Skin of body (tissue), 2 donors: ENCODE measurements around the gene SLC6A3. TPM values are rescaled to one million over a fixed set of nuclear protein-coding genes. Genes with fewer than 3 reads are reported as not detected.
"Not testable (repeated sequence)": the region's sequence is repeated elsewhere in the genome, so short reads cannot be mapped to it uniquely, and the experiment has no call there.

Experiments
- DNase-seq: peaks from one replicate; lab custom pipeline; 2025; lab: John Stamatoyannopoulos, UW
- total RNA-seq: library from RNA; depleted of rRNA; stranded (reverse); fragments of >200 nt; gene quantifications from one replicate; pipeline ENCODE4 v1.2.3, GENCODE V29; 2014

Gene SLC6A3
- total RNA-seq, 1 donor from 2014 or later, result not detected

- no peak for DNase-seq
Measured at GRCh38 chr5:1478271-1479035, 33.2 kb upstream of the SLC6A3 start.

DNA sequence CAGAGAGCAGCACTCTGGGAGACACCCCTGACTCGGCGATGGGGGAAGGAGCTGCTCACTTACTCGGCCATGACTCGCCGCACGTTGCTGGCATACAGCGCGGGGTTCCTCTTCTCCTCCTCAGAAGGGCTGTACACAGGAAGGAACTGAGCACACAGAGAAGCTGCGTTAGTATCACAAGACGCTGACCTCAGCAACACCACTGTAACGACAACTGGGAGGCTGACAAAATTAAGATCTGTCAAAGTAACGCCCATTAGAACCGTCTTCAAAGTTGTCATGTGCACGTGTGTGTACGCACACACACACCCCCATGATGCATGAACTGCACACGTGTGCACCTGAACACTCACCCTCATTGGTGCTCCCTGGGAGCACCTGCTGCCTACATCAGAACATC lies 32.1 kb upstream of the SLC6A3 start:
- DNase-seq, result no peak

- DNase-seq, result no peak
Measured at GRCh38 chr5:1476967-1477310, 31.7 kb upstream of the SLC6A3 start.

- DNase-seq, result no peak
Measured at GRCh38 chr5:1476181-1476966, 31.1 kb upstream of the SLC6A3 start.

DNA sequence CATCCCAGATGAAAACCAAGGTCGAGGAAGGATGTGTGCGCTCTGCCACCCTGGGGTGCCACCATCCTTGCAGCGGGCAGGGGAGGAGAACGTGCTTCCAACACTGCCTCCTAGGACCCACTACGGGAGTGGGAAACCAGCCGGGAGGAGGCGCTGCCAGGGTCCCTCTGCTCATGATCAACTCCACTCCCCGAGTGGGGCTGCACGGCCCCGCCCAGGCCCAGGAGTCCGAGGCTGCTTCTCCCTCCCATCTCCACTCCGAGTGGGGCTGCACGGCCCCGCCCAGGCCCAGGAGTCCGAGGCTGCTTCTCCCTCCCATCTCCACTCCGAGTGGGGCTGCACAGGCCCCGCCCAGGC lies 30.3 kb upstream of the SLC6A3 start:
- not testable (repeated sequence) for DNase-seq

- no peak for DNase-seq
Measured at GRCh38 chr5:1474866-1475543, 29.8 kb upstream of the SLC6A3 start.

DNA sequence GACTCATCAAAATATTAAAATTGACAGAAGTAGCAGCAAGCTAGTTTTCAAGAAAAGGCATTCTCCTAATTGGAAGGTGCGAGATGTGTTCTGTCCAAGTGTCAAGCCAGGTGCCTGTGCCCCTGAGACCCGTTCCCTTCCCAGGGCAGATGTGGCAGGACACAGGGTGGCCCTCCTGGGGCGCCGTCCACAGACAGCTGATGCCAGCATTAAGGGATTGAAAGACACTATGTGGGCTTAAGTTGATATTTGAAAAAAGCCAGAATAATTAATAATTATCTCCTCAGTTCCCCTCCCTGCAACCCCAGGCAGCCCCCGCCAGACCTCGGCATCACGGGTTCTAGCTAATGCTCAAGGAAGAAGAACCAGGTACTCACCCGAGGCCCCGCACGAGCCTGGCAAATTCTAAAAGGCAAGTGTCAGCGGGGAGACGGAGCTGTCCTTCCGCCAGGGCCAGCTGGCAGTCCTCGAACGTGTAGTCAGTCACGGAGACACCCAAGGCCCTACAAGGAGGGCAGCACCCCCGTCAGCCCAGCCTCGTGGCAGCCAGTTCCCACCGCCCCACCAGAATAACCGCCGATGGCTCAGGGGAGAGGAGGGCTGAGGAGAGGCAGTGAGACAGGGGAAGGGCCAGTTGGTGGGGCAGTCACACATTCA lies 29.1 kb upstream of the SLC6A3 start:
- no peak for DNase-seq

- no peak for DNase-seq
Measured at GRCh38 chr5:1473746-1474145, 28.5 kb upstream of the SLC6A3 start.

GRCh38 chr5:1472964-1473628 lies 27.9 kb upstream of the SLC6A3 start:
- DNase-seq, result no peak

DNA sequence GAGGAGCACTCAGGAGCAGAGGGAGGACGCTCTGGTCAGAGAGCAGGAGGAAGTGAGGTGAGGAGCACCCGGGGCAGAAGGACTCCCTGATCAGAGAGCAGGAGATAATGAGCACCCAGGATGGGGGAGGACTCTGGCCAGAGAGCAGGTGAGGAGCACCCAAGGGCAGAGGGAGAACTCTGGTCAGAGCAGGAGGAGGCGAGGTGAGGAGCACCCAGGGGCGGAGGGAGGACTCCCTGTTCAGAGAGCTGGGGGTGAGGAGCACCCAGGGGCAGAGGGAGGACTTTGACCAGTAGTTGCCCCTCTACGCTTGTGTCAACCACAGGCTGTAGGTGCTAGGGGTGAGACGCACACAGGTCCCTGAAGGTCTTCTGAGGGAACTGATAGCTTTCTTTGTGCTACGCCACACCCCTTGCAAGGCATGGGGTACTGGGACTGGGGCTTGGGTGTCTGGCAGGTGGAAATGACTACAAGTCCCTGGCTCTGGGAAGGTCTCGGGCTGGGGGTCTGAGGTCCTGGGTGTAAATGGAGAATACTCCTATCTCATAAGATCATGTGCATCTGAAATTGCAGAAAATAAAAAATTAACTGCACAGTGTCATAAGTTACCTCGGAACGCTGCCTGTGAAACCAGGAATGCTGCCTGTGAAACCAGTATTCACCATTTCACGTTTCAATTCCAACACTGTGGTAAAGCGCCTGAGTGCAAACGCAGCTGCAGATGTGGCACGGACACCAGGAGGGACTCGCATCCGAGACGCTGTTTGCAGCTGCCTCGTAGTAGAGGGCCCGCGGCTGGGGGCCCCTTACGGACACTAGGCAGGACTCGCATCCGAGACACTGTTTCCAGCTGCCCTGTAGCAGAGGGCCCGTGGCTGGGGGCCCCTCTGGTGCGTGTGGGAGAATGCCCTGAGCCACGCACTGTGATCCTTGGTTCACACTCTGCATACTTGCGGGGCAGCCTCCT lies 27.0 kb upstream of the SLC6A3 start:
- no peak for DNase-seq

DNA sequence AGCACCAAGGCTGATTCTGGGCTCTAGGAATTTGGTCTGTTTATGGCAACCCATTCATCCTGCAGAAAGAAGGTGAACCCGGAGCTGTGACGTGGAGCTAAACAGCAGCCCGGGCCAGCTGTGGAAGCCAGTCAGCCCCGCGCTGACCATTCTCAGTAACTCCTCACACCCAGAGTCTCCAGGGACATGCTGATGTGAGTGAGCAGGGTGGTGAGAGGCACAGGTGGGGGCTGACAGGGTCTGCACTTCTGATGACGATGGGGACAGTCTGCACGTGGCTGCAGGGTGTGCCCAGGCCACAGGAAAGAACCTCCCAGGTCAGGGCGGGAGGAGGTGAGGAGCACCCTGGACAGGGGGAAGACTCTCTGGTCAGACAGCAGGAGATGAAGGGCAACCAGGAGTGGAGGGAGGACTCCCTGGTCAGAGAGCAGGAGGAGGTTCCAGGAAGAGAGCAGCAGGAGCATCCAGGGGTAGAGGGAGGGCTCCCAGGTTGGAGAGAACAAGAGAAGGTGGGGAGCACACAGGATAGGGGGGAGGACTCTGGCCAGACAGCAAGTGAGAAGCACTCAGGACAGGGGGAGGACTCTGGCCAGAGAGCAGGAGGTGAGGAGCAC lies 26.1 kb upstream of the SLC6A3 start:
- no peak for DNase-seq

GRCh38 chr5:1470762-1471211 lies 25.5 kb upstream of the SLC6A3 start:
- DNase-seq, result no peak

DNA sequence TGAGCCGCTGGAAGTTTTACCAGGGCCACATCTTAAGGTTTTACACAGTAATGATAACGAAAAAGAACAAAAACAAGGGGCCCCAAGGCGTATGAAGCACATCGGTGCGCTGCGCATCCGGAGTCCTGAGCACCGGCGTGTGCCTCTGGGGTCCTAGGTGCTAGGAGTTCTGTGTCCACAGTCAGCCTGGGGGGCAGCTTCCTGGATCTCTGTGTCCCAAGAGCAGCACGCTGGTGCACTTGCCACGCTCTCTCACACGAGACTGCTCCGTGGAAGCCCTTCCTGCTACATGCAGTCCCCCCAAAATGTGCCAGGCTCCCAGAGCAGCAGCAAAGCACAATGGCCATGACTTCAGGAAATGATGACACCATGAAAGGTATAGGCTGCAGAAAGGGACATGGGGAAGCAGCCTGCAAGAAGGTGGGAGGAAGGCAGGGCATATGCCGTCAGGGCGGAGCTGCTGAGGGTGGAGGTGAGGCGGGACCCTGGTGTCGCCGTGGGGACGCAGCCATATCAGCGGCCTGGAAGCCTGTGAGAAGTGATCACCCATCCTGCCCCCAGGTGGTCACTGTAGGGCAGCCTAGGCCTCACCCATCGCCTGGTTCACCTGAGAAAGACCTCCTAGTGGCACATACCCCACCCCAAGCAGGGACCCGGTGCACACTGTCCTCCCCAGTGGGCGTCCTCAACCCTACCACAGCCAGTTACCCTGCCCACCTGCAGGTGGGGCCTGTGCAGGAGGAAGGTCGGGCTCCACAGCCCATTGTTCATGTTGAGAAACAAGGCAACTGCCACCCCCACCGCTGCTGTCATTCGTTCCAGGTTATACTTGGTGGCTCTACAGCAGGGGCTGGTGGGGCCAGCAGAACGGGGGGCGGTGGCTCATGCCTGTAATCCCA lies 23.6 kb upstream of the SLC6A3 start:
- DNase-seq, result no peak

DNA sequence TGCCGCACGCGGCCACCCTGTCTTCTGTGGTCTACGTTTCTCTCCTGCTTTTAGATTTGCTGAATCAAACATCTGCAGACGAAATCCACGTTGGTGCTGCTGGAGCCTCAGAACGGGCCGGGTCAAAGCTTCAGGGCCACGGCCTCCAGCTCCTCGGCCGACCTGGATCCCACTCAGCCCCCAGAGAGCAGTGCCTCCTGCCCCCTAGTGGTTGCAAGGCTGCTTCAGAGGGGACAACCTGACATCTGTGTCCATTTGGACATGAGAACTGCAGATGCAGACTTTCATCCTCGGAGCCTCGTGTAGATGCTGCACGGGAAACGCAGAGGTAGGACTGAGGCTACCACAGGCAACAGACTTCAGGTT lies 23.0 kb upstream of the SLC6A3 start:
- no peak for DNase-seq

DNA sequence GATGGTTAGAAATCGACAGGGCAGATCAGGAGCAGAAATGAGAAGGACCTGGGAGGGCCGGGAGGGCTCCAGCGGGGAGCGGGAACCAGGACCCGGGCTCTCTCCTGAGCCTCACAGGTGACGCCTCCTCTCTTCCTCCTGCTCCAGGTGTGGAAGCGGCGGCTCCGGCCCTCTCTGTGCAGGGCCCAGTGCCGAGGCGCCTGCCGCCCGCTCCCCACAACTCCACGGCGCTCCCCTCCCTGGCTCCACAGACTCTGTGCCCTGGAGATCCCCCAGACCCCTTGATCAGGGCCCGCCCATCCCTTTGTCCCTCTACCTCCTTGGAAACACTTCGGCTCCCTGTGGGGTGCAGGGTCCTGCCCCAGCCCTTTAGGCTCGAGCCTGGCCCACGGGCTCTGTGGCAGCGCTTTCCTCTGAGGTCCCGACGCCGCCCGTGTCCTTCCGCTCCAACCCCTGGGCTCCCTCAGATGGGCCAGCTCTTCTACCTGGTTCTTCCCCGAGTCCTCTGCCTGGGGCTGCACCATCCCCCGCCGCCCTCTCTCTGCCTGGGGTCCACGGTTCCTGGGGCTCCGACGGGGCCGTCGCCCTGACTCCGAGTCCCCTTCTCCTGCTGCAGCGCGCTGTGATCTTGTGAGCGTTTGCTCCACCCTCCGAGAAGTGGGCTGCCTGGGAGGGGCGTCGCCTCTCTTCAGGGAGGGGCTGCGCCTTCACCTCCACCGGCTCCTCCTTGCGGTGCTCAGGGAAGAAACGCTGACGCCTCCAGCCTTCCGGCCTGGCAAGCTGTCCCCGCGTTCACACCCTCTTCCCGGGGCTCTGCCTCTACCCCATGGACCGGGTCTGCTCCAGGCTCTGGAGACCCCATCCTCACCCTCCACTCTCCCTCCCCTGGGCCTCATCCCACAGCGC lies 22.4 kb upstream of the SLC6A3 start:
- DNase-seq, result no peak

GRCh38 chr5:1466631-1467265 lies 21.5 kb upstream of the SLC6A3 start:
- DNase-seq, result no peak

DNA sequence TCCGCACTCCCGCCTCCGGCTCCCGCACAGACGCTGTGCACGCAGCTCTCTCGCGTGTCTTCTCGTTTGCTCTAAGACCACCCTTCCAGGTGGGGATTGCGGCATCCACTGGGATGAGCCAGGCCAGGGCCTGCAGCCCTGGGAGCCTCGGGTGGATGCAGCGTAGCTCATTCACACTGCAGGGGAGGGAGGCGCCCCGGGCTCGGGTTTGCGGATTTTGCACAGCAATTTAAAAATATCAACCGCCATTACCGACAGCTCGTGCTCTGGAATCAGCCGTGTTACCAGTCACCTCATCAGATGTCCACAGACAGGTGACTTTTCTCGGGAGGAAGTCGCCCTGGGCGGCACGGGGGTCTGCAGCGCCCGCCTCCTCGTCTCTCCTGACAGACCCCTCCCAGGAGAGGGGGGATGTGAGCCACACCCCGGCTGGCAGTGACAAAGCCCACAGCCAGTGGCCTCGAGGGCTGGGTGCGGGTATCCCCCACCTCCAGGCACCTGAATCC lies 20.8 kb upstream of the SLC6A3 start:
- DNase-seq, result no peak
